K562 (cell line): ENCODE measurements around the gene C6orf47. TPM values are rescaled to one million over a fixed set of nuclear protein-coding genes. Genes with fewer than 3 reads are reported as not detected.

Experiments used
- AFF4 ChIP-seq: sonication (generic); formaldehyde crosslinking; IDR thresholded peaks from 2 replicates; pipeline ENCODE4 v1.8.0; 2023; ENCODE audit warnings: mild to moderate bottlenecking, missing genetic modification reagents
- COPS2 ChIP-seq: fragments of 450-650 bp; conservative IDR thresholded peaks from 2 replicates; pipeline ENCODE4 v1.6.1; 2016; ENCODE audit warnings: mild to moderate bottlenecking, moderate library complexity
- CREB1 ChIP-seq, 2 experiments: sonication (generic) in 1 of 2; formaldehyde crosslinking in 1 of 2; IDR thresholded peaks; 2 replicates each; pipeline versions ENCODE4 v1.6.1 to v1.8.0; 2012 to 2022; ENCODE audit warnings: inconsistent platforms in 1 of 2, mild to moderate bottlenecking in 1 of 2, missing genetic modification reagents in 1 of 2, moderate library complexity in 1 of 2
- DIDO1 ChIP-seq: fragments of 450-650 bp; IDR thresholded peaks from 2 replicates; pipeline ENCODE4 v1.6.1; 2016; ENCODE audit warnings: low read depth, missing biosample characterization, missing genetic modification characterization
- HDGF ChIP-seq: fragments of 450-650 bp; IDR thresholded peaks from 2 replicates; pipeline ENCODE4 v1.6.1; 2016
- HLTF ChIP-seq: fragments of 450-650 bp; IDR thresholded peaks from 2 replicates; pipeline ENCODE4 v1.6.1; 2016
- JUN ChIP-seq, 2 experiments: sonication (generic) in 1 of 2; formaldehyde crosslinking in 1 of 2; IDR thresholded peaks; 2 replicates each; pipeline versions ENCODE4 v1.6.1 to v1.8.0; 2012 to 2022; ENCODE audit warnings: borderline replicate concordance in 2 of 2, mild to moderate bottlenecking in 2 of 2, improper control_type of control experiment in 1 of 2, low read depth in 1 of 2, low read length in 1 of 2, missing genetic modification reagents in 1 of 2
- KLF6 ChIP-seq: fragments of 250-450 bp; sonication (Bioruptor Pico); IDR thresholded peaks from 2 replicates; pipeline ENCODE4 v1.4.0; 2020; ENCODE audit warnings: mild to moderate bottlenecking, moderate library complexity, borderline replicate concordance
- LARP7 ChIP-seq: fragments of 450-650 bp; IDR thresholded peaks from 2 replicates; pipeline ENCODE4 v1.6.1; 2016
- MYC ChIP-seq, 2 experiments: fragments of 250-450 bp in 1 of 2; sonication (Bioruptor Pico) in 1 of 2; IDR thresholded peaks; 2 replicates each; pipeline versions ENCODE4 v1.5.1 to v1.6.1; 2012 to 2021; ENCODE audit warnings: low read depth in 2 of 2, borderline replicate concordance in 1 of 2, improper control_type of control experiment in 1 of 2, low read length in 1 of 2, mild to moderate bottlenecking in 1 of 2, moderate library complexity in 1 of 2
- NR2C1 ChIP-seq, 2 experiments: fragments of 450-650 bp; IDR thresholded peaks; 2 replicates each; pipeline ENCODE4 v1.6.1; 2017; ENCODE audit warnings: mild to moderate bottlenecking in 2 of 2, antibody characterized with exemption in 1 of 2, inconsistent platforms in 1 of 2, missing compliant biosample characterization in 1 of 2, missing genetic modification characterization in 1 of 2
- POLR2A ChIP-seq: fragments of 450-650 bp; conservative IDR thresholded peaks from 2 replicates; pipeline ENCODE4 v1.6.1; 2016
- PRMT5 ChIP-seq: sonication (generic); formaldehyde crosslinking; IDR thresholded peaks from 2 replicates; pipeline ENCODE4 v1.5.0; 2020; ENCODE audit warnings: missing genetic modification reagents
- SRF ChIP-seq, 2 experiments: fragments of 250-450, 450-650 bp in 1 of 2; sonication (Bioruptor Pico) in 1 of 2; sonication (generic) in 1 of 2; formaldehyde crosslinking; IDR thresholded peaks; 2 replicates each; pipeline versions ENCODE4 v1.5.0 to v1.5.1; 2020 to 2022; ENCODE audit warnings: mild to moderate bottlenecking in 1 of 2, missing genetic modification reagents in 1 of 2
- ZFP30 ChIP-seq: fragments of 250-450 bp; sonication (Bioruptor Pico); IDR thresholded peaks from 2 replicates; pipeline ENCODE4 v1.8.0; 2022; ENCODE audit warnings: moderate library complexity, mild to moderate bottlenecking, inconsistent platforms, borderline replicate concordance
- ZNF263 ChIP-seq: sonication (generic); formaldehyde crosslinking; IDR thresholded peaks from 2 replicates; pipeline ENCODE4 v1.8.0; 2022; ENCODE audit warnings: mild to moderate bottlenecking, missing genetic modification reagents, borderline replicate concordance
- ZNF511 ChIP-seq: sonication (generic); formaldehyde crosslinking; IDR thresholded peaks from 2 replicates; pipeline ENCODE4 v1.8.0; 2022; ENCODE audit warnings: mild to moderate bottlenecking, missing genetic modification reagents
- ZSCAN32 ChIP-seq: fragments of 450-650 bp; formaldehyde crosslinking; IDR thresholded peaks from 2 replicates; pipeline ENCODE4 v1.4.0; 2020; ENCODE audit warnings: mild to moderate bottlenecking, moderate library complexity
- polyA plus RNA-seq, 8 experiments: library from polyadenylated mRNA; depleted of rRNA in 4 of 8; stranded (reverse) in 5 of 8; unstranded in 3 of 8; fragments of >200 nt; fragmentation: Nextera tagmentation in 2 of 8; fragmentation: Illumina TruSeq in 1 of 8; extraction: Ambion mirVana in 2 of 8; extraction: Trizol in 1 of 8; gene quantifications; 2 replicates each; pipeline versions ENCODE4 v1.2.1 to v1.2.3, GENCODE V29; 2011 to 2014; ENCODE audit warnings: inconsistent platforms in 1 of 8, missing spikeins in 1 of 8
- total RNA-seq, 7 experiments: library from RNA; depleted of rRNA in 6 of 7; stranded (reverse); fragments of >200 nt in 6 of 7; fragmentation: Illumina TruSeq in 2 of 7; extraction: Trizol in 2 of 7; gene quantifications; 2 replicates each; pipeline versions ENCODE4 v1.2.1 to v1.2.3, GENCODE V29; 2011 to 2021; ENCODE audit warnings: low replicate concordance in 1 of 7
- TF ChIP-seq, protein P1 (sequence below): sonication (generic); formaldehyde crosslinking; IDR thresholded peaks from 2 replicates; pipeline ENCODE4 v1.8.1; 2023; ENCODE audit warnings: mild to moderate bottlenecking, missing genetic modification reagents
- TF ChIP-seq, protein P2 (sequence below): fragments of 250-450 bp; sonication (Bioruptor Pico); IDR thresholded peaks from 2 replicates; pipeline ENCODE4 v1.6.1; 2021; ENCODE audit warnings: mild to moderate bottlenecking

Gene C6orf47
- total and polyA plus RNA-seq, 9 of the 15 experiments (the other 6 are each of a cell fraction or from before 2014, with no cell fraction given): 0.14 to 43.8 (median 27.0) TPM

DNA sequence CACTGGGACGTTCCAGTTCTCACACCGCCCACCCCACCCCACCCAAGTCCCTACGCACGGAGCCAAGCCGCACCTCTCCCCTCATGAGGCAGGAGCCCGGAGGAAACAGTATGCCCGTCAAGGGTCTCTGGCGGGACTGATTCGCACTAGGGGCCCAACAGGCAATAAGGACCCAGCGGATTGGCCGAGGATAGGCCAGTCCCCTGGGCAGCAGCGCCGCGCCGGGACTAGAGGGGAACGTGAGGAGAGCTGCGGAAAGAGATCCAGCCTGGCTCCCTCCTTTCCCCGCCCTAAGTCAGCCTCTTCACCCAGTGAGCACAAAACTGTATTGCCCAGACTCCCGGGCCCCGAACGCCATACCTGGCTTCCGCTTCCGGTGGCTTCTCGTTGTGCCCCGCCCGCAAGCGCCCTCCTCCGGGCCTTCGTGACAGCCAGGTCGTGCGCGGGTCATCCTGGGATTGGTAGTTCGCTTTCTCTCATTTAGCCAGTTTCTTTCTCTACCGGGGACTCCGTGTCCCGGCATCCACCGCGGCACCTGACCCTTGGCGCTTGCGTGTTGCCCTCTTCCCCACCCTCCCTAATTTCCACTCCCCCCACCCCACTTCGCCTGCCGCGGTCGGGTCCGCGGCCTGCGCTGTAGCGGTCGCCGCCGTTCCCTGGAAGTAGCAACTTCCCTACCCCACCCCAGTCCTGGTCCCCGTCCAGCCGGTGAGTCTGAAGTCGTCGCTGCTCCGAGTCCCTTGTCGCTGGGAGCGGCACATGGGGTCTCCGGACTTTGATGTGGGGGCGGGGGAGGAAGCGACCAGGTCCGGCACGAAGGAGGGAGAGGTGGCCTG is 5.1 kb upstream of the C6orf47 start, which contains the start of gene CSNK2B (continued):
- TF ChIP-seq, protein P1, sequence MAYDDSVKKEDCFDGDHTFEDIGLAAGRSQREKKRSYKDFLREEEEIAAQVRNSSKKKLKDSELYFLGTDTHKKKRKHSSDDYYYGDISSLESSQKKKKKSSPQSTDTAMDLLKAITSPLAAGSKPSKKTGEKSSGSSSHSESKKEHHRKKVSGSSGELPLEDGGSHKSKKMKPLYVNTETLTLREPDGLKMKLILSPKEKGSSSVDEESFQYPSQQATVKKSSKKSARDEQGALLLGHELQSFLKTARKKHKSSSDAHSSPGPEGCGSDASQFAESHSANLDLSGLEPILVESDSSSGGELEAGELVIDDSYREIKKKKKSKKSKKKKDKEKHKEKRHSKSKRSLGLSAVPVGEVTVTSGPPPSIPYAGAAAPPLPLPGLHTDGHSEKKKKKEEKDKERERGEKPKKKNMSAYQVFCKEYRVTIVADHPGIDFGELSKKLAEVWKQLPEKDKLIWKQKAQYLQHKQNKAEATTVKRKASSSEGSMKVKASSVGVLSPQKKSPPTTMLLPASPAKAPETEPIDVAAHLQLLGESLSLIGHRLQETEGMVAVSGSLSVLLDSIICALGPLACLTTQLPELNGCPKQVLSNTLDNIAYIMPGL (CRISPR knock-in tag): peak; percentile 79; the same call in 1 of the 2 replicates
- TF ChIP-seq KLF6 (CRISPR knock-in tag) (peak; percentile 18; the same call in 1 of the 2 replicates), JUN (IDR thresholded peaks at IDR 0.05; ENCODE audit: borderline replicate concordance, low read depth, low read length) (peak; percentile 51; the same call in 1 of the 2 replicates), JUN (CRISPR knock-in tag; IDR thresholded peaks at IDR 0.05; ENCODE audit: borderline replicate concordance) (no peak), NR2C1 (IDR thresholded peaks at IDR 0.05) (no peak), NR2C1 (tag; IDR thresholded peaks at IDR 0.05) (peak; percentile 100), POLR2A (peak; percentile 99), ZNF511 (CRISPR knock-in tag) (peak; percentile 9), HDGF (peak; percentile 54; the same call in 1 of the 2 replicates), COPS2 (no peak), ZSCAN32 (CRISPR knock-in tag) (peak; percentile 65), MYC (IDR thresholded peaks at IDR 0.05; ENCODE audit: low read depth, low read length) (peak; percentile 65), MYC (CRISPR knock-in tag; IDR thresholded peaks at IDR 0.05; ENCODE audit: borderline replicate concordance, low read depth) (no peak), CREB1 (IDR thresholded peaks at IDR 0.05) (peak; percentile 89), CREB1 (CRISPR knock-in tag; IDR thresholded peaks at IDR 0.05) (peak; percentile 83; the same call in 1 of the 2 replicates), PRMT5 (no peak), AFF4 (peak; percentile 95), SRF (CRISPR knock-in tag; IDR thresholded peaks at IDR 0.05) (peak; percentile 70 to 97), ZNF263 (CRISPR knock-in tag) (peak; percentile 57), HLTF (peak; percentile 82; the same call in 1 of the 2 replicates), DIDO1 (tag) (peak; percentile 58), LARP7 (peak; percentile 83), ZFP30 (CRISPR knock-in tag) (no peak)
- TF ChIP-seq, protein P2, sequence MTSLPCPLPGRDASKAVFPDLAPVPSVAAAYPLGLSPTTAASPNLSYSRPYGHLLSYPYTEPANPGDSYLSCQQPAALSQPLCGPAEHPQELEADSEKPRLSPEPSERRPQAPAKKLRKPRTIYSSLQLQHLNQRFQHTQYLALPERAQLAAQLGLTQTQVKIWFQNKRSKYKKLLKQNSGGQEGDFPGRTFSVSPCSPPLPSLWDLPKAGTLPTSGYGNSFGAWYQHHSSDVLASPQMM (CRISPR knock-in tag): no peak
